ENCODE data around the gene FILIP1L.

Gene FILIP1L

DNA sequence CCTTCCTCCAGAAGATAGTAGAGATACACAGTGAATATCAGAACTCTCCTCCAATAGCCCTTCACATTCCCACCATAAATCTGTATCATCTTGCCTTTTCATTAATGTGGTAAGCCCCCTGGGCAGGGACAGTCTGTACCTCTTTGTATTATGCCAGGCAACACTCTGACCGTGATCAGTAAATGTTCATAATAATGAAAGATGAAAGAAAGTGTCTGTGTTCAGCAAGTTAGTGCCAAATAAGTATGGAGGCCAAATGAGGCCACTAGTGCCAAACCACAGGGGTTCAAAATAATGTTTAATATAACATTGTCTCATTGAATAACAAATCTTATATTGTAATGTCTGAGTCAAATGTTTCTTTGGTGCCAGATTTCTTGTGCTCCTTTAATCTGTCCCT lies 192.3 kb downstream of the FILIP1L start:
- Histone ChIP-seq H3K9me3 (ENCODE audit: low read length) (no peaks in the 10 kb centered on the region), H3K36me3 (ENCODE audit: insufficient read depth, low read length) (no peaks in the 10 kb centered on the region), H3K27me3 (ENCODE audit: insufficient read depth, low read length) (no peaks in the 10 kb centered on the region), H3K4me1 (ENCODE audit: insufficient read depth, low read length) (no peaks in the 10 kb centered on the region), H3K4me3 (ENCODE audit: low read length) (no peak overlapping the region), H2AFZ (ENCODE audit: low read depth, low read length) (no peak overlapping the region)

DNA sequence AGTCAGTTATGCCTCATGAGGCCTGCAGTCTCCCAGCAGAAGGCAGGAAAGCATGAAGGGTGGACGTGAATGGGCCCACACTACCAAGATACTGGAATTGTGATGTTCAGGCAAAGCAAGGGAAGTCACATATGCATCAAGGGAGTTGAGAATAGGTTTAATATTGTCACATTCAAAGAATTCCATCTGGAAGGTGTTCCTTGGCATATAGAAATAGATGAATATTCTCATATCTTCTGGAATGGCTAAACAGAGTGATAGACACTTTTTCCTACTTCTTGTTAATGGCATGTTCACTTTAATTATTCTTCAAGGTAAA lies 193.0 kb downstream of the FILIP1L start:
- Histone ChIP-seq H3K27me3 (ENCODE audit: insufficient read depth, low read length) (no peaks in the 10 kb centered on the region), H3K36me3 (ENCODE audit: insufficient read depth, low read length) (no peaks in the 10 kb centered on the region), H2AFZ (ENCODE audit: low read depth, low read length) (no peak overlapping the region), H3K4me1 (ENCODE audit: insufficient read depth, low read length) (no peaks in the 10 kb centered on the region), H3K9me3 (ENCODE audit: low read length) (no peaks in the 10 kb centered on the region), H3K4me3 (ENCODE audit: low read length) (no peak overlapping the region)

GRCh38 chr3:99920481-99921376 lies 193.6 kb downstream of the FILIP1L start:
- no peaks in the 10 kb centered on the region for H3K36me3 ChIP-seq (ENCODE audit: insufficient read depth, low read length)
- H3K4me3 ChIP-seq (ENCODE audit: low read length): no peak overlapping the region
- H3K4me1 ChIP-seq (ENCODE audit: insufficient read depth, low read length): no peaks in the 10 kb centered on the region
- H3K9me3 ChIP-seq (ENCODE audit: low read length): no peaks in the 10 kb centered on the region
- no peaks in the 10 kb centered on the region for H3K27me3 ChIP-seq (ENCODE audit: insufficient read depth, low read length)
- H2AFZ ChIP-seq (ENCODE audit: low read depth, low read length): no peak overlapping the region

GRCh38 chr3:99919694-99920093 lies 194.6 kb downstream of the FILIP1L start:
- Histone ChIP-seq H3K9me3 (ENCODE audit: low read length) (no peaks in the 10 kb centered on the region), H3K4me3 (ENCODE audit: low read length) (no peak overlapping the region), H3K27me3 (ENCODE audit: insufficient read depth, low read length) (no peaks in the 10 kb centered on the region), H3K4me1 (ENCODE audit: insufficient read depth, low read length) (no peaks in the 10 kb centered on the region), H2AFZ (ENCODE audit: low read depth, low read length) (no peak overlapping the region), H3K36me3 (ENCODE audit: insufficient read depth, low read length) (no peaks in the 10 kb centered on the region)

- Histone ChIP-seq H3K9me3 (ENCODE audit: low read length) (no peaks in the 10 kb centered on the region), H2AFZ (ENCODE audit: low read depth, low read length) (no peak overlapping the region), H3K36me3 (ENCODE audit: insufficient read depth, low read length) (no peaks in the 10 kb centered on the region), H3K27me3 (ENCODE audit: insufficient read depth, low read length) (no peaks in the 10 kb centered on the region), H3K4me1 (ENCODE audit: insufficient read depth, low read length) (no peaks in the 10 kb centered on the region), H3K4me3 (ENCODE audit: low read length) (no peak overlapping the region)
Observed at GRCh38 chr3:99918715-99919114, 195.6 kb downstream of the FILIP1L start.

- Histone ChIP-seq H3K36me3 (ENCODE audit: insufficient read depth, low read length) (no peaks in the 10 kb centered on the region), H3K9me3 (ENCODE audit: low read length) (no peaks in the 10 kb centered on the region), H3K4me3 (ENCODE audit: low read length) (no peak overlapping the region), H2AFZ (ENCODE audit: low read depth, low read length) (no peak overlapping the region), H3K27me3 (ENCODE audit: insufficient read depth, low read length) (no peaks in the 10 kb centered on the region), H3K4me1 (ENCODE audit: insufficient read depth, low read length) (no peaks in the 10 kb centered on the region)
Observed at GRCh38 chr3:99915906-99916432, 198.3 kb downstream of the FILIP1L start.

DNA sequence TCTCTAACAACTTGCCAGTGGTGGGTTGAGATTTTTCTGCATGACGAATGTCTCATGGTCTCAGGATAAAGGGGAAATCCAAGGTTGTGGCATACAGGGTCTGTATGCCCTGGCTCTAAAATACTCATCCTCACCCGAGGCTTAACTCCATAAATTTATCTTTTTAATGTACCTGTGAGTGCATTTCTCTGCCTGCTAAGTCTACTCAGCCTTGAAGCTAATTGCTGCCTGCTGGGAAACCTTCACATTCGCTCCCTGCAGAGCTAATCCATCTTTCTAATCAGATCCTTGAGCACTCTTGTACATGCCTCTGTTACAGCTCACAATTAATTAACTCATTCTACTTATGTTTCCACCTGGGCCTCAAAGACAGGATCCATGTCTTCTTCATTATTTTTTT lies 202.9 kb downstream of the FILIP1L start:
- H3K27me3 ChIP-seq (ENCODE audit: insufficient read depth, low read length): no peaks in the 10 kb centered on the region
- no peaks in the 10 kb centered on the region for H3K9me3 ChIP-seq (ENCODE audit: low read length)
- no peaks in the 10 kb centered on the region for H3K4me1 ChIP-seq (ENCODE audit: insufficient read depth, low read length)
- no peak overlapping the region for H3K4me3 ChIP-seq (ENCODE audit: low read length)
- no peak overlapping the region for H2AFZ ChIP-seq (ENCODE audit: low read depth, low read length)
- no peaks in the 10 kb centered on the region for H3K36me3 ChIP-seq (ENCODE audit: insufficient read depth, low read length)

DNA sequence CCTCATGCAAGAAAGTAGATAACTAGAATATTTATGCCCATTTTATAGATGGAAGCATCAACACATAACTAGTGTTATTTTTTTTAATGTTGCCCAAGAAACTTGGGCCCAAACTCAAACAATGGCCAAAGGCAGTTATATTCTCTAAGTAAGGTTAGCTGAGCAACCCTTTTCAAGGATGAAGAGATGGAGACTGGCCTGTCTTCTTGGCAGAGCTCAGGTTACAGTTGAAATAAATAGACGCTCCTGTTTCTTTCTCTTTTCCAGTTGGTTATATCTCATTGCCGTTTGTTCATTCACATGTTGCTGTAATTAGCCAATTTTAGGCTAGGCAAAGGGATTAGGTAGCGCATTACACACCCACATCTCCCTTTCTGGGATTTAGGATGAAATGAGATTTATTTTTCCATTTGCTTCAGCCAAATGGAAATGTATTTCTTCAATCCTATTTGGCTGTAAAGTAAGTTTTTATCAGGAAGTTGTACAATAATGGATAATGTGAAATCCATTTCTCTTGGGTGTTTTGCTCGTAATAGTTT lies 203.5 kb downstream of the FILIP1L start:
- H3K36me3 ChIP-seq (ENCODE audit: insufficient read depth, low read length): no peaks in the 10 kb centered on the region
- H3K27me3 ChIP-seq (ENCODE audit: insufficient read depth, low read length): no peaks in the 10 kb centered on the region
- H3K4me3 ChIP-seq (ENCODE audit: low read length): no peak overlapping the region
- no peaks in the 10 kb centered on the region for H3K4me1 ChIP-seq (ENCODE audit: insufficient read depth, low read length)
- H2AFZ ChIP-seq (ENCODE audit: low read depth, low read length): no peak overlapping the region
- H3K9me3 ChIP-seq (ENCODE audit: low read length): no peaks in the 10 kb centered on the region

DNA sequence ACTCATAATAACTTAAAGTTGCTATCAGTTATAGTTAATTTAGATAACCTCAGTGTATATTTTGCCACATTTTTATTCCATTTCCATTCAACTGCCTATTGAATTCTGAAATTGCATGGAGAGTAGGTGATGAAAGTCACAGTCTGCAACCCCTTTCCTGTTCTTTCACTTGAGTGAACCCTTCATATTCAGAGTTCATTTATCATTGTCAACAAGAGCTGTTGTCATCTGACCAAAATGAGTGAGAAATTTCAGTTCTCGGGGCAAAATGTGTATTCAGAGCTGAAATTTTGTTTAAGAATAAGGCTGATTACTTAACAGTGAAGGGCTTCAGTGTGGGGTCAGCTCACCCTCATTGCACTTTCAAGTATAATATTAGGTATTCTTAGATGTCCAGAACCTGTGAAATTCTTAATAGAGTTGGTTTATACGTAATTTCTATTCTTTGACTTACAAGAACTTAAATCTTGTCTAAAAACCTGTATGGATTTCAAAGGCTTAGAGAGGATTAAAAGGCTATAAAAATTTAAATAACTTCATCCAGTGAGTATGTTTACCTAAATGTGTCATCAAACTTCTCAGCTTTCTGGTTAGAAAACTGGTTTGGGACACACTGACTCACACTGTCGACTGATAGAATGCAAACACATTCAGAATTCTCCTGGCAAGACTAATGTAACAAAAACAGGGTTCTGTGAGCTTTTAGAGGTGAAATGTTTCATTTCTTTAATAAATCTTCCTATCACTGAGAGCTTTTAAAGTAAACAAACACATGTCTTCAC lies 204.4 kb downstream of the FILIP1L start:
- no peaks in the 10 kb centered on the region for H3K4me1 ChIP-seq (ENCODE audit: insufficient read depth, low read length)
- H3K27me3 ChIP-seq (ENCODE audit: insufficient read depth, low read length): no peaks in the 10 kb centered on the region
- no peaks in the 10 kb centered on the region for H3K9me3 ChIP-seq (ENCODE audit: low read length)
- no peaks in the 10 kb centered on the region for H3K36me3 ChIP-seq (ENCODE audit: insufficient read depth, low read length)
- no peak overlapping the region for H3K4me3 ChIP-seq (ENCODE audit: low read length)
- no peak overlapping the region for H2AFZ ChIP-seq (ENCODE audit: low read depth, low read length)

DNA sequence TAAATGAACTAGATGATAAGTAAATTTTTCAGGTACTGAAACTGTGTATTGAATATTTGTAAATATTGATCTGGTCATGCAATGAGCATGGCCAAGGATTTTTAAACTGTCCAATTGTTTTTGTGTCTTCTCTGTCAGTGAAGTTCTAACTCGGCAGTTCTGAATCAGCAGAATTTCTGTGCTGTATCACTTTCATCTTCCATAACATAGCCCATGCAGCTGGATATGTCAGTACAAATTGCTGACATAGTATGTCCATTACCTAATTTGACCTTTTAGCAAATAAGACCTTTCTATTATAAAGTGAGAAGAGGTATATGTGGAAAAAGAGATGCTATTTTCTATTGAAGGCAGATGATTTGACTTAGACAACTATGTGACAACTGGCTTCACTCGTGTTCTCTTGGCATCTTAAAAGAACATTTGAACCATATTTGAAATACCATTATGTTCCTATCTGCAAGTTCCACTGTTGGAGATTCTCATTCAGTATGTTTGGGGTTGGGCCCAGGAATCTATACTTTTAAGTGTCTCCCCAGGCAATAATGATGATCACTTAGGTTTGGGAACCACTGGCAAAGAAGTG lies 206.2 kb downstream of the FILIP1L start:
- Histone ChIP-seq H3K27me3 (ENCODE audit: insufficient read depth, low read length) (no peaks in the 10 kb centered on the region), H3K36me3 (ENCODE audit: insufficient read depth, low read length) (no peaks in the 10 kb centered on the region), H3K4me1 (ENCODE audit: insufficient read depth, low read length) (no peaks in the 10 kb centered on the region), H3K9me3 (ENCODE audit: low read length) (no peaks in the 10 kb centered on the region), H2AFZ (ENCODE audit: low read depth, low read length) (no peak overlapping the region), H3K4me3 (ENCODE audit: low read length) (no peak overlapping the region)

DNA sequence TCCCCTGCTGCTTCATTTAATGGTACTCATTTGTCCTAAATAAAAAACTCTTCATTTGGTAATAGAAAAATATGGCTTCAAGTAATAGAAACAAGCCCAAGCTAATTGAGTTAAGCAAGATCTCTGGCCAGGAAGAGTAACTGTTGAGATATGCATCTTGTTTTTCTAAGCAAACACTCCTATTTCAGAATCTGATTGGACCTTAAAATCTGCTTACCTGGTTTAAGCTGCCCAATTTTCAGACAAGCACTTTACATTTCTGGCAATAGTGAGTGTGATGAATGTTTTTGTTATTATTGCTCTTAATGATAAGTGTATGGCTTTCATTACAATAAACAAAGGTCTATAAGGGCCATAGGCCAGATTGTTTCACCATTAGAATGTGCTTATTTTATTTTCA lies 210.4 kb downstream of the FILIP1L start:
- peaks cover 16% of the 10 kb centered on the region for H3K4me1 ChIP-seq (ENCODE audit: insufficient read depth, low read length)
- no peaks in the 10 kb centered on the region for H3K27me3 ChIP-seq (ENCODE audit: insufficient read depth, low read length)
- H2AFZ ChIP-seq (ENCODE audit: low read depth, low read length): no peak overlapping the region
- H3K4me3 ChIP-seq (ENCODE audit: low read length): no peak overlapping the region
- H3K36me3 ChIP-seq (ENCODE audit: insufficient read depth, low read length): no peaks in the 10 kb centered on the region
- no peaks in the 10 kb centered on the region for H3K9me3 ChIP-seq (ENCODE audit: low read length)

GRCh38 chr3:99902091-99902490 lies 212.2 kb downstream of the FILIP1L start:
- no peak overlapping the region for H2AFZ ChIP-seq (ENCODE audit: low read depth, low read length)
- H3K4me3 ChIP-seq (ENCODE audit: low read length): no peak overlapping the region
- H3K27me3 ChIP-seq (ENCODE audit: insufficient read depth, low read length): no peaks in the 10 kb centered on the region
- H3K36me3 ChIP-seq (ENCODE audit: insufficient read depth, low read length): no peaks in the 10 kb centered on the region
- H3K4me1 ChIP-seq (ENCODE audit: insufficient read depth, low read length): peaks cover 16% of the 10 kb centered on the region
- H3K9me3 ChIP-seq (ENCODE audit: low read length): no peaks in the 10 kb centered on the region
